GM18951 (cell line): ENCODE results near the gene ZNF764.

ENCODE experiments used
- POLR2A ChIP-seq: IDR thresholded peaks from 4 replicates; pipeline ENCODE4 v1.6.1; 2011; ENCODE audit warnings: mild to moderate bottlenecking; ENCODE audit not compliant: insufficient read length, insufficient read depth; ENCODE audit errors: extremely low read depth
- in situ Hi-C: fragments of 300-500 bp; cut with MboI; formaldehyde crosslinking; loops from one replicate; pipeline ENCODE4 v1.12.0; 2022; ENCODE audit warnings: low sequenced_read_pairs, mixed read lengths, inconsistent platforms; ENCODE audit not compliant: unreplicated experiment

The ZNF764 gene

GRCh38 chr16:30533748-30534367 lies 24.3 kb downstream of the ZNF764 start:
- in situ Hi-C loops = no loop called here
- TF ChIP-seq POLR2A = no peak

- in situ Hi-C loops = no loop called here
- no peak for TF ChIP-seq POLR2A
Observed at GRCh38 chr16:30533146-30533522, 25.0 kb downstream of the ZNF764 start.

GRCh38 chr16:30532285-30533145 lies 25.7 kb downstream of the ZNF764 start:
- in situ Hi-C loops = no loop called here
- TF ChIP-seq POLR2A = no peak

- in situ Hi-C loops = no loop called here
- no peak for TF ChIP-seq POLR2A
Observed at GRCh38 chr16:30530163-30531037, 27.8 kb downstream of the ZNF764 start.

GRCh38 chr16:30528799-30529457 lies 29.2 kb downstream of the ZNF764 start:
- TF ChIP-seq POLR2A = no peak
- in situ Hi-C loops = no loop called here

GRCh38 chr16:30527635-30528178 lies 30.5 kb downstream of the ZNF764 start:
- TF ChIP-seq POLR2A = no peak
- in situ Hi-C loops = no loop called here

- peak; percentile 56 for TF ChIP-seq POLR2A
- in situ Hi-C loops = no loop called here
Observed at GRCh38 chr16:30526823-30527634, 31.1 kb downstream of the ZNF764 start.

GRCh38 chr16:30526137-30526822 lies 31.9 kb downstream of the ZNF764 start, which contains the start of gene ZNF768:
Gene ZNF768, minus strand, starts transcription at chr16:30526566. Its CDS starts 153 bp downstream, at chr16:30526413.
- in situ Hi-C loops = no loop called here

GRCh38 chr16:30525844-30526136 lies 32.4 kb downstream of the ZNF764 start:
- TF ChIP-seq POLR2A = no peak
- in situ Hi-C loops = no loop called here

More at GRCh38 chr16:30526137-30526822, 31.9 kb downstream of the ZNF764 start, which contains the start of gene ZNF768:
- TF ChIP-seq POLR2A = peak; percentile 41

- in situ Hi-C loops = no loop called here
Observed at GRCh38 chr16:30524575-30525568, 33.3 kb downstream of the ZNF764 start.

More at GRCh38 chr16:30524575-30525568, 33.3 kb downstream of the ZNF764 start:
- no peak for TF ChIP-seq POLR2A
